Neuronal stem cell (in vitro differentiated cells): ENCODE data around the gene ZIK1.

Experiments used
- DNase-seq: peaks from one replicate; pipeline ENCODE4 v3.0.0-alpha.2; 2013; ENCODE audit warnings: low spot score
- H2AFZ ChIP-seq: one replicate; pipeline ENCODE4 v1.6.1; 2013; ENCODE audit warnings: mild to moderate bottlenecking, low read length, inconsistent platforms
- H2AK5ac ChIP-seq: 2 replicates; pipeline ENCODE4 v1.6.1; 2013; ENCODE audit warnings: low read depth, mild to moderate bottlenecking, inconsistent platforms, low read length, moderate library complexity, mixed read lengths
- H2BK120ac ChIP-seq: 2 replicates; pipeline ENCODE4 v1.6.1; 2013; ENCODE audit warnings: low read depth, mild to moderate bottlenecking, inconsistent platforms, low read length, moderate library complexity, mixed read lengths
- H2BK12ac ChIP-seq: one replicate; pipeline ENCODE4 v1.6.1; 2013; ENCODE audit warnings: low read length, inconsistent platforms
- H2BK15ac ChIP-seq: 2 replicates; pipeline ENCODE4 v1.6.1; 2013; ENCODE audit warnings: mild to moderate bottlenecking, low read length, inconsistent platforms, mixed read lengths
- H2BK5ac ChIP-seq: one replicate; pipeline ENCODE4 v1.6.1; 2013; ENCODE audit warnings: inconsistent platforms, mild to moderate bottlenecking, low read length, moderate library complexity
- H3K14ac ChIP-seq: one replicate; pipeline ENCODE4 v1.6.1; 2013; ENCODE audit warnings: low read length, inconsistent platforms
- H3K18ac ChIP-seq: 2 replicates; pipeline ENCODE4 v1.6.1; 2013; ENCODE audit warnings: low read length, inconsistent platforms
- H3K23ac ChIP-seq: 2 replicates; pipeline ENCODE4 v1.6.1; 2013; ENCODE audit warnings: low read depth, mild to moderate bottlenecking, mixed read lengths, low read length, inconsistent platforms; ENCODE audit not compliant: poor library complexity
- H3K27ac ChIP-seq: replicated peaks from 3 replicates; pipeline ENCODE4 v1.5.1; 2013; ENCODE audit warnings: low read length, inconsistent platforms
- H3K27me3 ChIP-seq, 3 experiments: 2 replicates each; pipeline ENCODE4 v1.6.1; 2013; ENCODE audit warnings: low read length in 3 of 3, mild to moderate bottlenecking in 2 of 3, inconsistent platforms in 1 of 3, low read depth in 1 of 3, mixed read lengths in 1 of 3, moderate library complexity in 1 of 3; ENCODE audit not compliant: control insufficient read depth in 3 of 3, insufficient read depth in 3 of 3
- H3K36me3 ChIP-seq, 2 donors: replicated peaks in 1 of 2; 2 replicates each; pipeline ENCODE4 v1.6.1; 2013; ENCODE audit warnings: low read length in 2 of 2; ENCODE audit not compliant: control insufficient read depth in 2 of 2, insufficient read depth in 2 of 2
- H3K4ac ChIP-seq: 2 replicates; pipeline ENCODE4 v1.6.1; 2013; ENCODE audit warnings: inconsistent platforms, mild to moderate bottlenecking, low read length, moderate library complexity
- H3K4me1 ChIP-seq, 2 donors: 1 replicate in 1 of 2; 2 replicates in 1 of 2; pipeline ENCODE4 v1.6.1; 2013; ENCODE audit warnings: low read length in 2 of 2, low read depth in 1 of 2; ENCODE audit not compliant: control insufficient read depth in 2 of 2, insufficient read depth in 1 of 2
- H3K4me2 ChIP-seq: one replicate; pipeline ENCODE4 v1.6.1; 2013; ENCODE audit warnings: mild to moderate bottlenecking, low read length, inconsistent platforms; ENCODE audit not compliant: insufficient read depth, poor library complexity, severe bottlenecking
- H3K4me3 ChIP-seq, 2 donors: 2 replicates each; pipeline ENCODE4 v1.5.1; 2013; ENCODE audit warnings: low read length in 2 of 2, mild to moderate bottlenecking in 2 of 2, inconsistent platforms in 1 of 2, moderate library complexity in 1 of 2
- H3K79me1 ChIP-seq: one replicate; pipeline ENCODE4 v1.6.1; 2013; ENCODE audit warnings: low read depth, mild to moderate bottlenecking, inconsistent platforms, low read length, moderate library complexity
- H3K9ac ChIP-seq: one replicate; pipeline ENCODE4 v1.6.1; 2013; ENCODE audit warnings: mild to moderate bottlenecking, low read depth, low read length, inconsistent platforms; ENCODE audit not compliant: poor library complexity
- H3K9me3 ChIP-seq, 2 donors: replicated peaks in 1 of 2; 2 replicates each; pipeline versions ENCODE3 to v1.6.1; 2013; ENCODE audit warnings: low read length in 2 of 2, mild to moderate bottlenecking in 2 of 2, inconsistent platforms in 1 of 2, low read depth in 1 of 2, mixed read lengths in 1 of 2, moderate library complexity in 1 of 2; ENCODE audit not compliant: control insufficient read depth in 2 of 2, insufficient read depth in 1 of 2
- H4K8ac ChIP-seq: one replicate; pipeline ENCODE4 v1.6.1; 2013; ENCODE audit warnings: low read depth, mild to moderate bottlenecking, inconsistent platforms, low read length, moderate library complexity
- H4K91ac ChIP-seq: one replicate; pipeline ENCODE4 v1.6.1; 2013; ENCODE audit warnings: low read length, low read depth, mild to moderate bottlenecking, inconsistent platforms; ENCODE audit not compliant: poor library complexity
- WGBS, 2 donors: extraction: QIAGEN DNeasy Blood & Tissue Kit; methylation state at CpG; one replicate each; pipeline ENCODE4 v1.1.7; 2013; ENCODE audit warnings: missing lambda C conversion rate in 2 of 2, mixed read lengths in 1 of 2; ENCODE audit not compliant: insufficient read length in 2 of 2, insufficient replicate concordance in 1 of 2; ENCODE audit errors: extremely low coverage in 2 of 2; 5-methylcytosine and 5-hydroxymethylcytosine counted together

Gene ZIK1

DNA sequence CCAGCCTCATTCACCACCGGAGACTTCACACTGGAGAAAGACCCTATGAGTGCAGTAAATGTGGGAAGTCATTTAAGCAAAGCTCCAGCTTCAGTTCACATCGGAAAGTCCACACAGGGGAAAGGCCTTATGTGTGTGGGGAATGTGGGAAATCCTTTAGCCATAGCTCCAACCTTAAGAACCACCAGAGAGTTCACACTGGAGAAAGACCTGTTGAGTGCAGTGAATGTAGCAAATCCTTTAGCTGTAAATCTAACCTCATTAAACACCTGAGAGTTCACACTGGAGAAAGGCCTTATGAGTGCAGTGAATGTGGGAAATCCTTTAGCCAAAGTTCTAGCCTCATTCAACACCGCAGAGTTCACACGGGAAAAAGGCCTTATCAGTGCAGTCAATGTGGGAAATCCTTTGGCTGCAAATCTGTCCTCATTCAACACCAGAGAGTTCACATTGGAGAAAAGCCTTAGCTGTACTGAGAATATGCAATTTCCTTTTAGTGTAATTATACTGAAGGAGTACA is 57.8 kb downstream of the ZIK1 start:
- Histone ChIP-seq H3K4me3 (no peak overlapping the region), H3K36me3 (peaks cover 27 to 70% of the 10 kb centered on the region in 2 donors), H3K9ac (no peak overlapping the region), H3K23ac (no peak overlapping the region), H3K79me1 (no peaks in the 10 kb centered on the region), H3K9me3 (peaks cover 25 to 70% of the 10 kb centered on the region in 2 donors), H2BK5ac (no peak overlapping the region), H2BK12ac (no peak overlapping the region), H3K4ac (no peak overlapping the region), H3K4me2 (no peak overlapping the region), H3K4me1 (no peaks in the 10 kb centered on the region), H3K18ac (no peak overlapping the region), H2AFZ (no peak overlapping the region), H3K14ac (no peak overlapping the region), H4K91ac (no peak overlapping the region), H4K8ac (no peak overlapping the region), H3K27ac (no peak overlapping the region), H2BK120ac (no peak overlapping the region), H2AK5ac (no peak overlapping the region), H2BK15ac (no peak overlapping the region), H3K27me3 (no peaks in the 10 kb centered on the region)
- no CpG with 5 or more reads among the region's 4 CpGs for WGBS, 2 donors
- no peak for DNase-seq

DNA sequence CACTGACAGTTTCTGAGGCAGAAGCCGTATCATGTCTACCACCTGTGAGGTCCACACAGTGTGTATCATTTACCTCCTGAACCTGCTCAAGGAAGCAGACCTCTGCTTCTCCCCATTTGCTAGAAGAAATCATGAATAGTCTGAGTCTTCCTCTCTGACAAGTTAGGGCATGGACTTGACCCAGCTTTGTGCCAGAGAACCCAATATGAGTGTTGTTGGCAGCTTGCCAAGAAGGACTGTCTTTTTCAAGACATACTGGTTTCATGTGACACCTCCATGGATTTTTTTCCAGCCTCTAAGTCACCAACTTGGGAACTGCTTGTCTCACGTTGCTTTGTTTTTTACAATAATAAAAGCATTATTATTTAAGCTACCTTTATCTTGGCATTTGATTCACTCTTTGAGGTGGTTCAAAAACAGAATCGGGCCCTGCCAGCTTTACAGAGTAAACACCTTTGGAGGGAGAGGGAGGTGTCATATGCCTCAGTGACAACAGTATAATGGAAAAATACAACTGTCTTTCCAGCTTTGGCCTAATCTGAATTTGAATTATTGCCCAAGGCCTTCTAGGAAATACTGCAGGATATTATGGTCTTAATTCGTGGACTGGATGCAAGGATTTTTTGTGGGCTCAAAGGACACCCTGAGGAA is 58.6 kb downstream of the ZIK1 start:
- peaks cover 27 to 63% of the 10 kb centered on the region in 2 donors for H3K36me3 ChIP-seq
- H3K27ac ChIP-seq: no peak overlapping the region
- no peak overlapping the region for H3K14ac ChIP-seq
- no peak overlapping the region for H3K9ac ChIP-seq
- no peaks in the 10 kb centered on the region for H3K79me1 ChIP-seq
- no peaks in the 10 kb centered on the region for H3K4me1 ChIP-seq
- H2AFZ ChIP-seq: no peak overlapping the region
- no peak overlapping the region for H3K4me2 ChIP-seq
- no peak overlapping the region for H2BK120ac ChIP-seq
- no peak overlapping the region for H3K23ac ChIP-seq
- H3K18ac ChIP-seq: no peak overlapping the region
- no peak overlapping the region for H4K91ac ChIP-seq
- DNase-seq: no peak
- no peak overlapping the region for H2AK5ac ChIP-seq
- H2BK15ac ChIP-seq: no peak overlapping the region
- no CpG with 5 or more reads among the region's 4 CpGs for WGBS, 2 donors
- H2BK5ac ChIP-seq: no peak overlapping the region
- no peak overlapping the region for H3K4ac ChIP-seq
- H3K9me3 ChIP-seq: peaks cover 23 to 63% of the 10 kb centered on the region in 2 donors
- no peak overlapping the region for H2BK12ac ChIP-seq
- no peak overlapping the region for H4K8ac ChIP-seq
- no peaks in the 10 kb centered on the region for H3K27me3 ChIP-seq
- H3K4me3 ChIP-seq: no peak overlapping the region
